NCI-H146 treated with DMSO at 0.1 percent for 48 hours (cell line): ENCODE results near the gene HIGD1C.
"Not testable (repeated sequence)": the region's sequence is repeated elsewhere in the genome, so short reads cannot be mapped to it uniquely, and the experiment has no call there.

Source experiments
- DNase-seq: peaks from one replicate; lab custom pipeline; 2025; ENCODE audit not compliant: unreplicated experiment; lab: John Stamatoyannopoulos, UW

HIGD1C gene

DNA sequence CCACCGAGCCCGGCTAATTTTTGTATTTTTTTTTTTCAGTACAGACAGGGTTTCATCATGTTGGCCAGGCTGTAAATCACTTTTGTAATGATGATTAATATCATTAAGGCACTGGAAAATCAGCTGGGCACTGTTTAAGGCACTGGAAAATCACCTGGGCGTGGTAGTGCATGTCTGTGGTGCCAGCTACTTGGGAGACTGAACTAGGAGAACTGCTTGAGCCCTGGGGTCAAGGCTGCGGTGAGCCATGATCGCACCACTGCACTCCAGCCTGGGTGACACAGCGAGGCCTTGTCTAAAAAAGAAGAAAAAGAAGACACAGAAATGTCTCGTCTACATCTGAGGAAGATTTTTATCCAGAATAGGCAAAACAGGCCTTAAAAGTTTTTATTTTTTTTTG, 61.1 kb downstream of the HIGD1C start:
- DNase-seq, result no peak

GRCh38 chr12:51014467-51014866, 62.1 kb downstream of the HIGD1C start:
- DNase-seq, result not testable (repeated sequence)

DNA sequence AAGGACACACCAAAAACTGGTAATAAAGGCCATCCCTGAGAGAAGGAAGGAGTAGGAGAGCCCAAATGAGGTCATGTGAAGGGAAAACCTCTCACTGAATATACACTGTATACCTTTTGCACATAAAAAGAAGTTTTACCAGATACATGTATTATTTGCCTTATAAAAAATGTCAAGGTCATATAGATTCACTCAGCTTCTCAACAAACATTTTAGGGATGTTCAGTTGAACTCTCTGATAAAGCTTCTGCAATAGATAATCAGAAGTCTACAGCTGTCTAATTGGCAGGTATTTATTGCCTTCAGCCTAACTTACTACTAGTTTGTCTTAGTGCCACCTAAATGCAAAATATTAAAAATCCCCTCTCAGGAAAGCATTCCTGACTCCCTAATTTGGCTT, 65.1 kb downstream of the HIGD1C start:
- no peak for DNase-seq

DNA sequence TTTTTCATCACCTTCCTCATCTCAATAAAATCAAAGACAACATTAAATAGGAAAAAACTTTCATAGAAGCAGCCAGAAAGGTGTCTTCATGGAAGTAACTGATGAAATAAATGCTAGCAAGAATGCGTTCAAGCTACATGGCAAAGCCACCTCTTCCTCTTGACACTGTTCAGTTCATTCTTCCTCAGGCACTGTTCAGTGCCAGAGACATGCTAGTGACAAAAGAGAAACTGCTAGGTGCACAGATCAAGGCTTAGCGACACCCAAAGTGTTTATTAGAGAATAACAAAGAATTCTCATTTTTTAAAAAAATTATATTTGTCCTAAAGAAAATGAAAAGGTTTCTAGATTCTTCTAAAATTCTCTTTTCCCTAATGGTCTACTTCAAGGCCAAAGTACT, 66.6 kb downstream of the HIGD1C start:
- no peak for DNase-seq

DNA sequence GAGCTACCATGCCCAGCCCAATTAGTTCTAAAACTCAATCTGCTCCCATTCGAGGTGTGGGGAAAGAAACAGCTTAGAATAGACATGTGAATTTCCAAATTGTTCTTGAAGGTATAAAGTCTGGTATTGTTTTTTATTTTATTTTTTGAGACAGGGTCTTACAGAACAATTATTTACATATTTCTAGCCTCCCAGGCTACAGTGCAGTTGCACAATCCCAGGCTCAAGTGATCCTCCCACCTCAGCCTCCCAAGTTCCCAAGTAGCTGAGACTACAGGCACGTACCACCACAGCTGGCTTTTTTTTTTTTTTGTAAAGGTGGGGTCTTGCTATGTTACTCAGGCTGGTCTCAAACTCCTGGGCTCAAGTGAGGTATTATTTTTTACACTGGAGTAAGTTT, 67.6 kb downstream of the HIGD1C start:
- DNase-seq, result no peak
